HG03064 (cell line): ENCODE data around the gene KCNN3.

Source experiments
- ATAC-seq: cut with Tn5 transposase; IDR thresholded peaks from one replicate; pipeline ENCODE4 v1.9.1; 2021; ENCODE audit warnings: low read depth; ENCODE audit not compliant: unreplicated experiment

Gene KCNN3

DNA sequence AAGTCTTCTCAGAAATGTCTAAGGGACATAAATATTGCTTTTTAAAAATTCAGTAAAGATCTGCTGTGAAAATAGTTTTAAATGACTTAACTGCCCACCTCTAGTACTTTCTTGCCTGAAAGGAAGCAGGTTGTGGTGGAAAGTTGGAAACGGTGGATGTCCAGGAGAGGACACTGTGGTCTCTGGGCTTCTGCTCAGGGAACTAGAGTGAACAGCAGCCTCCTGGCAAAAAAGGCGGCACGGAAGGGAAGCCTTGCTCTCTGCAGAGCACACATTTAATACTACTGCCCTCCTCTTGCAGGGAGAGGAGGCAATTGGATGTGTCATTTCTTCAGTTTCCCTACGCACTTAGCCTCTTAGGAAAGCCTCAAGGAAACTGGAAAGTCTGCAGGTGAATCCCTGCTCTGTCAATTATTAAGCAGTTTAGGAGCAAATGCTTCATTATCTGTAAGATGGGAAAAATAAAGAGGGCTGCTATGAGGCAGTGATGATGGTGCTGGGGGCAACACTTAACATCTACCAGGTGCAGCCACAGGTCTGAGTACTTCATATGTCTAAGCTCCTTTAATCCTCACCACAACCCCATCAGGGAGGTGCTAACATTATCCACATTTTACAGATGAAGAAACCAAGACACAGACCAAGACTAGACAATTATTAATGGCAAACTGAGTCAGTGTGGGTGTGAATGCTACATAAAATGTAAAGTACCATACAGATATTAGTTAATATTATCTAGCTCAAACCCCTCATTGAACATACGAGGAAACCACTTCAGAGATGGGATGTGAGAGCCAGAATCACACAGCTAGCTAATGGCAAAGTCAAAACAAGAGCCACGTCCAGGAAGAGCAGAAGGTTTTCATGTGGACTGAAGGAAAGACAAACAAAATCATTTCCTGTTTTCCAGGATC, 153.2 kb downstream of the KCNN3 start:
- no peak for ATAC-seq

GRCh38 chr1:154716011-154716410, 154.1 kb downstream of the KCNN3 start:
- ATAC-seq = no peak

DNA sequence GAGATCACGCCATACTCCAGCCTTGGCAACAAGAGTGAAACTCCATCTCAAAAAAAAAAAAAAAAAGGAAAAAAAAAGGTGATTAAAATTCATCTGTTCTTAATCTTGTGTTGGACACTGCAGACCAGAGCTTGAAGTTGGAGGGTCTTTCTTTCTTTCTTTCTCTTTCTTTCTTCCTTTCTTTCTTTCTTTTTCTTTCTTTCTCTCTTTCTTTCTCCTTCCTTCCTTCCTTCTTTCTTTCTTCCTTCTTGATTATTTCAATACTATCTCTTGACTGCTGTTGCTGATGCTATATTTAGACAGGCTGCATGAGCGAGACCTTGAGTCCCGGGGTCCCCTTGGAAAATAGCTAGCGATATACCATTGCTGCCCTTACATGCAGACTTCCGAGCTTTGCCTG, 154.7 kb downstream of the KCNN3 start:
- no peak for ATAC-seq

- no peak for ATAC-seq
These were observed 155.4 kb downstream of the KCNN3 start for GRCh38 chr1:154714638-154715037.

DNA sequence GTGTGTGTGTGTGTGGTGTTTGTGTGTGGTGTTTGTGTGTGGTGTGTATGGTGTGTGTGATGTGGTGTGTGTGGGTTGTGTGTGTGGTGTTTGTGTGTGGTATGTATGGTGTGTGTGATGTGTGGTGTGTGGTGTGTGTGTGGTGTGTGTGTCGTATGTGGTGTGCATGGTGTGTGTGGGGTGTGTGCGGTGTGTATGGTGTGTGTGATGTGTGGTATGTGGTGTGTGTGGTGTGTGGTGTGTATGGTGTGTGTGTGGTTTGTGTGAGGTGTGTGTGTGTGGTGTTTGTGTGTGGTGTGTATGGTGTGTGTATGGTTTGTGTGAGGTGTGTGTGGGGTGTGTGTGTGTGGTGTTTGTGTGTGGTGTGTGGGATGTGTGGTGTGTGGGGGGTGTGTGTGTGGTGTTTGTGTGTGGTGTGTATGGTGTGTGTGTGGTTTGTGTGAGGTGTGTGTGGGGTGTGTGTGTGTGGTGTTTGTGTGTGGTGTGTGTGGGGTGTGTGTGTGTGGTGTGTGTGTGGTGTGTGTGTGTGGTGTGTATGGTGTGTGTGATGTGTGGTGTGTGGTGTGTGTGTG, 155.9 kb downstream of the KCNN3 start:
- ATAC-seq = no peak

DNA sequence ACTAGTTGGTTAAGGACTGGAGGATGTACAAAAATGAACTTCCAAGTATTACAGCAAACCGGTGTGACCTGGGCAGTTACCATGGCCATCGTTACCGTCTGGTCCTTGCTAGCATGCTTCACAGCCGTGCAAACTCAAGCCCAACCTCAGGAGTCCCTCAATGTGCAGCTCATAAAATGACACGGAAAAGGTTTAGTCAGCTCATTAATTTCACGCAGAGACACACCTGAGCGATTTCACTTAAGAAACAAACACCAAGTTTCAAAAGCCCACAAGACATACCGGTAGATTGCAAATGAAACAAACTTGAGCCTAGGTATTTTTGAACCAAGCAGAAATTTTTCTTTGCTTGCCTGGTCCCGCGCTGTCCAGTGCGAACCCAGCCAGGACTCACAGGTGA, 157.1 kb downstream of the KCNN3 start:
- ATAC-seq = no peak

- ATAC-seq = no peak
These were observed 157.8 kb downstream of the KCNN3 start for GRCh38 chr1:154712166-154712810.

DNA sequence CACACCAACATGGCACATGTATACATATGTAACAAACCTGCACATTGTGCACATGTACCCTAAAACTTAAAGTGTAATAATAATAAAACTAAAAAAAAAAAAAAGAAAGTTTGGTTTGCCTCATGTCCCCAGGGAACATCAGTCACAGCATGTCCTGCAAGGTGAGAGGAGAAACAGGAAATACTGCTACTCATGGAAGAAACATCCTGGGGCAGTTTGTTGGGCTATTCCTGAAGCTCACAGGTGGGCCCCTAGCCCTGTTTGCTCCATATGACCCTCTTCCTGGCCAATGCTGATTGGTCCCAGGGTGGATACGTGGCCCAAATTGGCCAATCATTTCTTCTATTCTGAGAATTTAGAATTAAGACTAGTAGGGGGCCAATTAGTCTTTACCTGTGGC, 158.7 kb downstream of the KCNN3 start:
- ATAC-seq = no peak

DNA sequence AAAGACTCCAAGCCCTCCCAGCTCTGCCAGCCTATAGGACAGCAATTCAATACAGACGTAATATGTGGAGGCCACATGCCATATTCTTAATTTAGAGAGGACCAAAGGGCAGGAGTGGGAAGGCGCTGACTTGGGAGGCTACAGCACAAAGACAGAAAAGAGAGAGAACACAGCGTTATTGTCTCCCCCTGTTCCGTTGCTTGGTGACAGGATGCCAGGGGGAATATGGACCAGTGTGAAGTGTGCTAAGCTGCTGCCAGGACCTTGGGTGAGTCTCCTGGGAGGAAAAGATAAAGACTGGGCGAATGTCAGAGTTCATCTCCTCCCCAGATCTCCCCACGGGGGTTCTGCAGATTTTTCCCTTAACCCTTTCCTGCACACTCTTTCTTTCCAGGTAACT, 160.0 kb downstream of the KCNN3 start:
- no peak for ATAC-seq

DNA sequence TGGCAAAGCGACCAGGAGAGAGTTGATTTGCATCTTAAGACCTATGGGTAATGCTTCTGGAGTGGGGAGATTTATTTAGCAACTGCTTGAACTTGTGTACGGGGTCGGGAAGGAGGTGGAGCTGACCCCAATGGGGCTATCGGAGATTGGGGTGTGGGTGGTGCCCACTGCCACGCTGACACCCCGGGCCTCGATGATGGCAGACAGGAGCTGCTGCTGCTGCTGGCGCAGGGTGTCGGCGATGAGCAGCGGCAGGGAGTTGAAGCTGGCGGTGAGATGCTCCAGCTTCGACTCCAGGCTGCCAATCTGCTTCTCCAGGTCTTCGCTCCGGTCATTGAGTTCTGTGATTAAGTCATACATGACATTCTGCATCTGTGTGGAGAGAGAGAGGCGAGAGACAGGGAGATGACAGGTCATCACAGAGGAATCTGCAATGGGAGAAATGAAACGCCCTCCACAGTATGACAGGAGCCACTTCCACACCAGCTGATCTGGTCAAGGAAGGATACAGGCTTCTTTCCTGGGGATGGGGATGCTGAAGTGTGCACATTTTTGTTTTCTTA, 162.1 kb downstream of the KCNN3 start:
- ATAC-seq = no peak

- ATAC-seq = no peak
These were observed 163.2 kb downstream of the KCNN3 start for GRCh38 chr1:154706851-154707250.

DNA sequence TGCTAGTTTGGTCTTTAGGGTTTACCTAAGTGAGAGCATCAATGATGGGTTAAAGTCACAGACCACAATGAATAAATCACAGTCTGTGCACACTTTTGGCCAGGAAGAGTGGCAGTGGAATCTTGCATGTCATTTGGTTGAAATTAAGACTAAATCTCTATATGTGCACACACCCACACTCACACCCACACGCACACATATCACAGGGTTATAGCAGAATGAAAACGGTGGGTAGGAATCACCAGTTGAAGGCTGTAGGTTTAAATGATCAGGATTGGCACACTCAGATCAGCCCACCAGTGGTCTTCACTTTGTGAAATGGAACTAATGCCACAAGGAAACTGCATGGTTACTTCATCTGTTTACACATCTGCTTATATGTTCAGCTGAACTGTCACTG, 164.5 kb downstream of the KCNN3 start:
- ATAC-seq = no peak

GRCh38 chr1:154703170-154703569, 166.9 kb downstream of the KCNN3 start:
- no peak for ATAC-seq

GRCh38 chr1:154698320-154699096, 171.6 kb downstream of the KCNN3 start:
- no peak for ATAC-seq

DNA sequence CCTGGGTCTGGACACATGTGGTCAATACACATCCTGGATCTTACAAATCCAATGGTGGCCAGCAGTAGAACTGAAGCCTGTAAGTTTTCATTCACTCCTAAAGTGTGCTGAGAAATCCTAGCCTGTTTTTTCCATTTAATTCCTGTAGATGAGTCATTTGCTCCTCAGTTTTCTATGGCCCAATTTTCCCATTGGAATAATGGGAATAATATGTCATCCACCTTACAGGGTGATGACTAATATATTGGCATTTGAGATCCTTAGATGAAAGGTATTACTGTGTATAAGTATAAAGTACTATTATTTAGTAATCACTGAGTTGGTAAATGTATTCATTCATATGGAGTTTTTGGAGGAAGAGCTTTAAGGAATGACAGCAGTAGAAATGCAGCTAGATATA, 172.4 kb downstream of the KCNN3 start:
- ATAC-seq = no peak

- no peak for ATAC-seq
These were observed 173.6 kb downstream of the KCNN3 start for GRCh38 chr1:154696456-154696855.

GRCh38 chr1:154695985-154696384, 174.1 kb downstream of the KCNN3 start:
- ATAC-seq = no peak

GRCh38 chr1:154694995-154695394, 175.1 kb downstream of the KCNN3 start:
- no peak for ATAC-seq

DNA sequence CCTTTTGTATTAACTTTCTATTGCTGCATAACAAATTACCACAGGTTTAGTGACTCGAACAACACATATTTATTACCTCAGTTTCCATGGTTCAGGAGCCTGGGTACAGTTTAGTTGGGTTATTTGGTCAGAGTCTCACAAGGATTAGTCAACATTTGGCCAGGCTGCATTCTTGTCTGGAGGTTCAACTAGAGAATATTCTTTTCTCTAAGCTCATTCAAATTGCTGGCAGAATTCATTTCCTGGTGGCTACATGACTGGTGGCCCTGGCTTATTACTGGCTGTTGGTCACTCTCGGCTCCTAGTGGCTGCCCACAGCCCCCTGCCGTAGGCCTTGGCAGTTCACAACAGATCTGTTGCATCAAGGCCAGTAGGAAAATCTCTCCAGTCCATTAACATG, 181.0 kb downstream of the KCNN3 start:
- no peak for ATAC-seq

GRCh38 chr1:154686507-154686906, 183.6 kb downstream of the KCNN3 start:
- no peak for ATAC-seq

DNA sequence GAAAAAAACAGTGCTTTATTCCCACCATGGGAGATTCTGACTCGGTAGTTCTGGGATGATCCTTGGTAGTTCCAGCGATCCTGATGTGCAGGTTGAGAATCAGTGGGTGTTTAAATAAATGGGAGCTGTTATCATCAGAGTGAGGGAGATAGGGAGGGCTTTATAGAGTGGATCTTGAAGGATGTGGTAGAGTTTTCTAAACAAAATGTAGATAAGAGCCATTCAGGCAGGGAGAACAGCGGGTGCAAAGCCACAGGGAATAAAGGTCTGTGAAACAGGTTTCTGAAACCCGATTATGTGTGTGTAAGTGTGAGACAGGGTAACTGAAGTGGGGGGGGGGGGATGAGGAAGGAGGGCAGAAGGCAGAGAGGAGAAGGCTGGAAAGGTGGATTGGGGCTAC, 186.3 kb downstream of the KCNN3 start:
- no peak for ATAC-seq
